H1 (cell line): ENCODE data around the gene BCAR3. TPM values are rescaled to one million over a fixed set of nuclear protein-coding genes. Genes with fewer than 3 reads are reported as not detected.

ENCODE experiments used
- CTCF ChIA-PET: fragments of 300-600 bp; sonication (Branson Sonifier 250); formaldehyde crosslinking; loops from one replicate; lab custom pipeline; 2021; ENCODE audit not compliant: partially characterized antibody; lab: Charles Lee
- POLR2A ChIA-PET: fragments of 300-600 bp; sonication (Branson Sonifier 250); formaldehyde crosslinking; loops from one replicate; lab custom pipeline; 2021; ENCODE audit warnings: inconsistent platforms; ENCODE audit not compliant: partially characterized antibody; lab: Charles Lee
- DNase-seq, 2 experiments: peaks; one replicate each; pipeline versions ENCODE4 v3.0.0 to v3.0.0-alpha.2; 2010 to 2022; ENCODE audit warnings: low spot score in 2 of 2, low read depth in 1 of 2, mixed read lengths in 1 of 2
- FAIRE-seq: peaks from 2 replicates; lab custom pipeline; 2011; peaks lifted over from hg19 to GRCh38; lab: Jason Lieb, UNC
- H2AFZ ChIP-seq: 2 replicates; pipeline ENCODE4 v1.8.1; 2012; ENCODE audit warnings: low read length, inconsistent platforms
- H2AK5ac ChIP-seq: 2 replicates; pipeline ENCODE4 v1.6.1; 2013; ENCODE audit warnings: low read depth, low read length
- H2BK120ac ChIP-seq: replicated peaks from 2 replicates; pipeline ENCODE3; 2013; ENCODE audit warnings: low read depth, low read length, inconsistent platforms
- H2BK12ac ChIP-seq: 2 replicates; pipeline ENCODE4 v1.6.1; 2013; ENCODE audit warnings: low read depth, low read length
- H2BK15ac ChIP-seq: 2 replicates; pipeline ENCODE4 v1.6.1; 2013; ENCODE audit warnings: low read length
- H2BK20ac ChIP-seq: 2 replicates; pipeline ENCODE4 v1.6.1; 2013; ENCODE audit warnings: low read length
- H2BK5ac ChIP-seq: 2 replicates; pipeline ENCODE4 v1.6.1; 2013; ENCODE audit warnings: low read depth, low read length
- H3K14ac ChIP-seq: 2 replicates; pipeline ENCODE4 v1.6.1; 2013; ENCODE audit warnings: inconsistent platforms; ENCODE audit not compliant: insufficient read length
- H3K18ac ChIP-seq: 2 replicates; pipeline ENCODE4 v1.6.1; 2013; ENCODE audit warnings: low read length; ENCODE audit errors: extremely low read depth
- H3K23ac ChIP-seq: 2 replicates; pipeline ENCODE4 v1.6.1; 2013; ENCODE audit warnings: inconsistent platforms; ENCODE audit not compliant: insufficient read length
- H3K23me2 ChIP-seq: 2 replicates; pipeline ENCODE4 v1.6.1; 2013; ENCODE audit warnings: low read depth, low read length
- H3K27ac ChIP-seq: 2 replicates; pipeline ENCODE4 v1.6.1; 2011; ENCODE audit warnings: low read depth, low read length, inconsistent platforms
- H3K27me3 ChIP-seq, 4 experiments: replicated peaks in 1 of 4; 1 replicate in 1 of 4; 2 replicates in 3 of 4; pipeline versions ENCODE4 v1.6.1 to v1.8.1; 2011 to 2013; ENCODE audit warnings: low read length in 3 of 4, mild to moderate bottlenecking in 3 of 4, inconsistent platforms in 2 of 4, mixed read lengths in 2 of 4, moderate library complexity in 1 of 4; ENCODE audit not compliant: control insufficient read depth in 3 of 4, insufficient read depth in 3 of 4; ENCODE audit errors: extremely low read depth in 1 of 4
- H3K36me3 ChIP-seq, 4 experiments: 2 replicates each; pipeline versions ENCODE4 v1.6.1 to v1.8.1; 2011 to 2013; ENCODE audit warnings: mild to moderate bottlenecking in 4 of 4, low read length in 3 of 4, moderate library complexity in 2 of 4, control low read depth in 1 of 4, inconsistent platforms in 1 of 4; ENCODE audit not compliant: insufficient read depth in 4 of 4, control insufficient read depth in 2 of 4
- H3K4ac ChIP-seq: replicated peaks from 2 replicates; pipeline ENCODE3; 2013; ENCODE audit warnings: low read length, low read depth, mixed read lengths, inconsistent platforms; ENCODE audit not compliant: insufficient read length
- H3K4me1 ChIP-seq, 4 experiments: replicated peaks in 1 of 4; 1 replicate in 1 of 4; 2 replicates in 3 of 4; pipeline versions ENCODE4 v1.6.1 to v1.8.1; 2011 to 2013; ENCODE audit warnings: low read length in 3 of 4, inconsistent platforms in 2 of 4, mixed read lengths in 1 of 4; ENCODE audit not compliant: insufficient read depth in 4 of 4, control insufficient read depth in 3 of 4
- H3K4me2 ChIP-seq, 2 experiments: 2 replicates each; pipeline versions ENCODE4 v1.6.1 to v1.8.1; 2011 to 2013; ENCODE audit warnings: low read depth in 2 of 2, low read length in 2 of 2, control low read depth in 1 of 2, inconsistent platforms in 1 of 2, mild to moderate bottlenecking in 1 of 2; ENCODE audit not compliant: insufficient read depth in 1 of 2
- H3K4me3 ChIP-seq, 4 experiments: fragments of 200-600, 300-600 bp in 1 of 4; sonication (generic), shearing (Covaris generic), sonication (Bioruptor Twin) in 1 of 4; 2 replicates each; pipeline versions ENCODE4 v1.5.1 to v1.8.1; 2011 to 2016; ENCODE audit warnings: low read length in 4 of 4, low read depth in 3 of 4, control low read depth in 2 of 4, inconsistent platforms in 2 of 4, mild to moderate bottlenecking in 2 of 4, mixed read lengths in 1 of 4, moderate library complexity in 1 of 4; ENCODE audit not compliant: insufficient read depth in 2 of 4; ENCODE audit errors: extremely low read depth in 1 of 4
- H3K56ac ChIP-seq: replicated peaks from 2 replicates; pipeline ENCODE3; 2013; ENCODE audit warnings: low read depth, mild to moderate bottlenecking, mixed read lengths, low read length, inconsistent platforms; ENCODE audit not compliant: insufficient read length
- H3K79me1 ChIP-seq: 2 replicates; pipeline ENCODE4 v1.6.1; 2013; ENCODE audit warnings: low read depth, low read length, control low read depth
- H3K79me2 ChIP-seq, 2 experiments: 2 replicates each; pipeline versions ENCODE4 v1.6.1 to v1.8.1; 2012 to 2013; ENCODE audit warnings: low read length in 2 of 2, mild to moderate bottlenecking in 2 of 2, inconsistent platforms in 1 of 2; ENCODE audit not compliant: insufficient read depth in 2 of 2, control insufficient read depth in 1 of 2
- H3K9ac ChIP-seq, 4 experiments: replicated peaks in 1 of 4; 1 replicate in 1 of 4; 2 replicates in 3 of 4; pipeline versions ENCODE4 v1.6.1 to v1.8.1; 2011 to 2013; ENCODE audit warnings: low read depth in 3 of 4, low read length in 3 of 4, control low read depth in 2 of 4, mild to moderate bottlenecking in 2 of 4, moderate library complexity in 2 of 4, inconsistent platforms in 1 of 4; ENCODE audit errors: extremely low read depth in 1 of 4
- H3K9me3 ChIP-seq, 2 experiments: 2 replicates each; pipeline versions ENCODE4 v1.6.1 to v1.8.1; 2012 to 2013; ENCODE audit warnings: mild to moderate bottlenecking in 2 of 2, moderate library complexity in 2 of 2, control low read depth in 1 of 2, inconsistent platforms in 1 of 2, low read depth in 1 of 2, low read length in 1 of 2, mixed read lengths in 1 of 2; ENCODE audit not compliant: insufficient read depth in 2 of 2
- H4K20me1 ChIP-seq, 2 experiments: replicated peaks in 1 of 2; 2 replicates each; pipeline versions ENCODE3 to v1.8.1; 2011 to 2013; ENCODE audit warnings: inconsistent platforms in 2 of 2, low read length in 2 of 2, mild to moderate bottlenecking in 1 of 2; ENCODE audit not compliant: insufficient read depth in 2 of 2, control insufficient read depth in 1 of 2
- H4K5ac ChIP-seq: 2 replicates; pipeline ENCODE4 v1.6.1; 2013; ENCODE audit warnings: low read length, low read depth, mixed read lengths, inconsistent platforms; ENCODE audit not compliant: insufficient read length
- H4K8ac ChIP-seq: 2 replicates; pipeline ENCODE4 v1.8.0; 2013; ENCODE audit warnings: mild to moderate bottlenecking, moderate library complexity, low read length, inconsistent platforms; ENCODE audit not compliant: insufficient read depth; ENCODE audit errors: extremely low read depth
- H4K91ac ChIP-seq: replicated peaks from 2 replicates; pipeline ENCODE3; 2013; ENCODE audit warnings: low read length, mixed read lengths, inconsistent platforms; ENCODE audit not compliant: insufficient read length
- ATF2 ChIP-seq: IDR thresholded peaks from 2 replicates; pipeline ENCODE4 v1.6.1; 2012; ENCODE audit warnings: low read length, inconsistent platforms
- CHD1 ChIP-seq: IDR thresholded peaks from 2 replicates; pipeline ENCODE4 v1.6.1; 2012; ENCODE audit warnings: low read depth, low read length, improper control_type of control experiment
- POLR2A ChIP-seq, 2 experiments: IDR thresholded peaks; 1 replicate in 1 of 2; 2 replicates in 1 of 2; pipeline ENCODE4 v1.6.1; 2011; ENCODE audit warnings: low read depth in 2 of 2, low read length in 2 of 2, mild to moderate bottlenecking in 2 of 2; ENCODE audit errors: control extremely low read depth in 1 of 2
- ZNF274 ChIP-seq: IDR thresholded peaks from 2 replicates; pipeline ENCODE4 v1.7.0; 2012; ENCODE audit warnings: low read length, borderline replicate concordance; ENCODE audit errors: extremely low read depth
- WGBS, 2 experiments: shearing (Covaris generic) in 1 of 2; methylation state at CpG; one replicate each; pipeline versions ENCODE4 v1.1.6 to v1.1.7; 2013 to 2015; ENCODE audit warnings: low lambda C conversion rate in 2 of 2, mixed read lengths in 2 of 2, inconsistent platforms in 1 of 2, low coverage in 1 of 2, missing lambda C conversion rate in 1 of 2; ENCODE audit not compliant: insufficient replicate concordance in 2 of 2, insufficient coverage in 1 of 2, insufficient read length in 1 of 2; ENCODE audit errors: extremely low coverage in 1 of 2, missing lambda C conversion rate in 1 of 2; 5-methylcytosine and 5-hydroxymethylcytosine counted together
- polyA plus RNA-seq, 7 experiments: library from polyadenylated mRNA; depleted of rRNA in 3 of 7; stranded (reverse) in 5 of 7; unstranded in 2 of 7; fragments of >200 nt in 5 of 7; fragments of 200-250 nt in 2 of 7; gene quantifications; 1 replicate in 5 of 7; 2 replicates in 1 of 7; 4 replicates in 1 of 7; pipeline versions ENCODE4 v1.2.1 to v1.2.3, GENCODE V29; 2011 to 2013; ENCODE audit warnings: missing spikeins in 2 of 7, mixed read lengths in 2 of 7
- total RNA-seq: library from RNA; stranded (reverse); fragmentation: NEBNext Ultra II Directional; extraction: Animal tissue kit (Norgen Biotek cat#: 25700); gene quantifications from 2 replicates; pipeline ENCODE4 v1.2.1, GENCODE V29; 2021

The BCAR3 gene
- total and polyA plus RNA-seq, 2 of the 8 experiments (the other 6 are each of a cell fraction or from before 2014, with no cell fraction given), result 5.6 to 9.2 TPM

- Histone ChIP-seq H3K27ac (no peak overlapping the region), H2BK12ac (no peak overlapping the region), H2BK15ac (no peak overlapping the region), H2BK120ac (no peak overlapping the region), H3K9me3 (no peaks in the 10 kb centered on the region), H3K56ac (no peak overlapping the region), H3K36me3 (no peaks in the 10 kb centered on the region), H3K4me2 (no peak overlapping the region), H4K20me1 (no peaks in the 10 kb centered on the region), H4K5ac (no peak overlapping the region), H3K4me3 (no peak overlapping the region), H3K18ac (no peak overlapping the region), H2AFZ (no peak overlapping the region), H3K4me1 (peaks cover 0 to 4% (median 0%) of the 10 kb centered on the region in 4 experiments; a peak in 2 of 7 replicates), H3K23ac (no peak overlapping the region), H3K9ac (no peak overlapping the region), H4K8ac (no peak overlapping the region), H3K14ac (no peak overlapping the region), H3K79me1 (no peaks in the 10 kb centered on the region; the same call in 1 of the 2 replicates), H3K4ac (no peak overlapping the region), H3K23me2 (no peaks in the 10 kb centered on the region), H2BK5ac (no peak overlapping the region), H2BK20ac (no peak overlapping the region), H3K79me2 (no peaks in the 10 kb centered on the region), H4K91ac (no peak overlapping the region), H3K27me3 (no peaks in the 10 kb centered on the region), H2AK5ac (no peak overlapping the region)
- CTCF ChIA-PET, result interaction anchor here (0.7 to 1.8 kb wide), 5 partner anchors 10 to 162 kb away, joined by 3 to 6 read pairs (median 4); no protein-coding TSS in a partner anchor
- TF ChIP-seq CHD1 (no peak), ZNF274 (no peak), ATF2 (no peak), POLR2A (IDR thresholded peaks at IDR 0.05; ENCODE audit: control extremely low read depth in 1 of 2, low read depth in 2 of 2, low read length in 2 of 2) (no peak)
- WGBS, 2 experiments, result 88% methylated on average over 7 of the region's 7 CpGs; no CpG with 5 or more reads in 1 of the 2 experiments
- FAIRE-seq (no peak), DNase-seq (no peak)
- POLR2A ChIA-PET, result interaction anchor here (0.6 kb wide), 1 partner anchor 192 kb away, joined by 4 read pairs; no protein-coding TSS in a partner anchor
Measured at GRCh38 chr1:93652323-93652949, 29.2 kb downstream of the BCAR3 start.
